Right hindlimb (tissue), 1 donor: ENCODE data around the gene TRPM3.

Experiments
- DNase-seq: peaks from one replicate; pipeline ENCODE4 v3.0.0-alpha.2; 2018

The TRPM3 gene

DNA sequence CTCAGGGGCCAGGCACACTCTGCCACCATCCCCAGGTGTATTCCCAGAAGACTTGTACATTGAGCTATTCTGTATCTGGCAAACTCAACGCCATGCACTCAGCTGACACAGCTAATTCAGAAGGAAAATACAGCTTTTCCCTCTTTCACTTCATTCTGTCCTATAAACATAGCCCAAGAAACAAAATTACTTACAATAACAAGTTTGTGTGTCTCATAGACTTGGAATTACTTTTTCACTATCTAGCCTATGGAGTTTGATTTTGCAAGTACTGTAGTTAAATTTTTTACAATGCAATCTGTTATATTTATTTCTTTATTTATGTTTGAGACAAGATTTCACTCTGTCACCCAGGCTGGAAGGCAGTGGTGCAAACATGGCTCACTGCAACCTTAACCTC lies 581.9 kb downstream of the TRPM3 start:
- DNase-seq: no peak

DNA sequence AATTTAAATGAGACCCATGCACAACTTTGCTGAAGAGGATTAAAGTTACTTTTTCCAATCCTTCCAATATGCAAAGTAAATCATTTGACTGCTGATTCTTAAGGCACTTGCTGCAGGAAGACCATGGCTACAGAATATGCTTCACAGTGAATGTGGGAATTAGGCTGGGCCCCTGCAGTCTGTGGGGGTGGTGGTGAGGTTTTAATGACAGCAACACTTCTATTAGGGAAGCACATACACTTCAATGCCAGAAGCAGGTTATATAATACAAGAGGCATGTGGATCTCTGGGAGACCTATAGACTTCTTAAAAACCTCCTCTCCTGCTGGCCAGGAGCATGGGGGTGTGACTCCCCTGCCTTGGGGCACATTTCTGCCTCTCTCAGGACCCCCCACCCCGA lies 582.4 kb downstream of the TRPM3 start:
- DNase-seq: no peak

DNA sequence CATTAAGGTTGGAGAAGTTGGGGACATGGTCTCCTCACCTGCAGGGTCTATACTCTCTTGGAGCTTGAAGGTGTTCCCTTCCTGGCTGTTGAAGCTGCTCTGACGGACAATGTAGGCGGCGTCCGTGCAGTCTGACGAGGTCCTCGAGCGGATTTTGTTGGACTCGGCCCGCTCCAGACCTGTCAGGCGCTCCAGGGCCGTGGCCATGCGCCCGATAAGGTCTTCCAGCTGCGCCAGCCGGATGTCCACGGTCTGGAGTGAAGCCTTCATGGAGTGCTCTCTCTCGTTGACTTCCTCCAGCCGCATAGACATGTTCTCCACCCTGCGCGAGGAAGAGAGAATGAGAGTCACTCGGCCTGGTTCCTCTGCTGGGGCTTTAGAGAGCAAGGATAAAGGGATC lies 584.3 kb downstream of the TRPM3 start:
- no peak for DNase-seq

DNA sequence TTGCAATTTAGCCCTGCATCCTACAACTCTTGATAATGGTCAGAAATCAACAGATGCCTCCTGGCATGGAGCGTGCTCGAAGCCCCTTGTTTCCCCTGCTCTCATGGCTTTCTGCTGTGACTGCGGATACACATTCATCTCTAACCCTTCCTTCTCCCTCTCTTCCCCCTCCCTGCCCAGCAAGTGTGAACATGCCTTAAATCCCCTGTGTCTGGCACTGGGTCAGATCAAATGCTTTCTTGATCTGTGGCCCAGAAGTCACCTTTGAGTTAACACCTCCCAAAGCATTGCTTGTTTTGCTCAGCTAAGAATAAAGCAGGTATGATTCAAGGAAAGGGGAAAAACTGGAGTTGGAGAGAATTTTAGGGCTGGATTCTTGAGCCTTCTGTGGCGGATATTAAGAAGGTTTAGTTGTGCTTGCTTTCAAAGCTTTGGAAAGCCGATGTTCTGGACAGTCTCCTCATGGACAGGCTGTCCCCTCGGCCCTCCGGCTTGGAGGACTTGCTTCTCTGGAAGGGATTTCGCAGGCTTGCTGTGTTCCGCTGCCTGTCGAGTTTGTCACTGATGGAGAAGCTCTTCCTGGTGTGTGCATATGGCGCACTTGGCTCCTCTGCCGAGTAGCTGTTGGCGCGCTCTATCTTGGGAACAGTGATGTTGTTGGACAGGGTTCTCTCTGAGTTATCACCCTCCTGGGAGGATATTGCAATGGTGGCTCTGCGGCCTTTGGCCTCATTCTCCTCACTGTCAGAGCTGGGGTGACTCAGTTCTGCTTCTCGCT lies 585.7 kb downstream of the TRPM3 start:
- DNase-seq: no peak

DNA sequence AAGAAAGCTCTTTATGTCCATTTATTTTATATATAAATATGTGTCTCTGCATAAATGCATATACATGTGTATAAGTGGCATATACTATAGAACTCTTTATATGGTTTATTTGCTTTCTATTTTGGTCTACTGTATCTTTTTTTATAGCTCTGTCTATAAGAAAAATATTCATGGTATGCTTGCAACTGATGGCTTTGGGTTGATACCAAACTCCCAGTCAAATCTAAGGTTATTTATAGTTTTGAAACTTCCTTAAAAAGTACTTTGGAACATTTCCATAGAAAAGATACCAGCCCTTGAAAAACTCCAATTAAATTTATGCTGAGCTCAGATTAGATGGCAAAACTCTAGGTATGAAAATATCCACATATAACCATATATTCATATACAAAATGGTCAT lies 587.0 kb downstream of the TRPM3 start:
- DNase-seq: no peak

DNA sequence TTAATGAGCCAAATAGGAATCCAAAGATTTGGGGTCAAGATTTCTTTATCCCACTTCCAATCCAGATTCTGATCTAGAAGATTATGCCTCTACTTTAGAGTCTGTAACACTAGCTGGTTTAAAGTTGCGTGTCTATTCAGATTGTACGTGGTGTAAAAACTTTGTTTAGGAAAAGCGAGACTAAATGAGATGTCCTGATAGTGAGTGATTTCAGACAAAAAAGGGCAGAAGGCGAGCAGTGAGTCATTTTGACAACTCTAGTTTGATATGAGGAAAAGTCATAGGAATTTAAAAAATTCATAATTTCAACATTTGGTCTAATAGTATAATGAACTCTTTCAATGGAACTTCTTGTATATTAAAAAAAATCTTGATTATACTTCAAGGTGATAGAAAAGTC lies 587.4 kb downstream of the TRPM3 start:
- DNase-seq: no peak

DNA sequence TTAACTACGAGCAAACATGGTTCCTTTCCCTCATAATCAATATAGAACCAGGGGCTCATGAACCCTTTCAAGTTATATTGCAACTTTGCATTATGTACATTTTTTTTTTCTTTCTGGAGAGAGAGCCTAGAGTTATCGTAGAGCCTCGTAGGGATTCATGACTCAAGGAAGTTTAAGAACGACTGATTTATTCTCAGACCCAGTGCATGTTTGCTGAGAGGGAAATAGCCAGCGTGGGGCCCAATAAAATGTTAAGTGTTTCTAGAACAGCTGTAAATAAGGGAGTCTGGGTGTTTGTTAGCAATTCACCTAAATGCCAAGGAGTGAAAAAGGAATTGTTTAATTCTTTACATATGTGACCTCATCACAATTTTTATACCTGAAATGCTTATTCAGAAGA lies 587.9 kb downstream of the TRPM3 start:
- DNase-seq: no peak

DNA sequence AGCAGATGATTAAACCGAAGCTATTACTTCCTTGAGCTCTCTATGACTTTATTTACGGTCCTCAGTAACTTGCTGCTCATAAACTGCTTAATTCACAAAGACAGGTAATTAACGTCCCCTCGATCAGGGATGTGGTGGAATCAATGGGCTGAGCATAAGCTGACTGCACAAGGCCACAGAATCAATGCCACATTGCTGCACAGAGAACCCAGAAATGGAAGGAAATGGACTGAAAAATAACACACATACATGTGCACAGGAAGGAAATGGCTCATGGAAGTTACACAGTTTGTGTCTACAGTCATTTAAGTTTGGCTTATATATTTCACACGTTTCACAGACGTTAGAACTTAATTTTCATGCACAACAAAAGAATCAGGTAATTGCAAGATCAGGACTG lies 588.7 kb downstream of the TRPM3 start:
- no peak for DNase-seq

DNA sequence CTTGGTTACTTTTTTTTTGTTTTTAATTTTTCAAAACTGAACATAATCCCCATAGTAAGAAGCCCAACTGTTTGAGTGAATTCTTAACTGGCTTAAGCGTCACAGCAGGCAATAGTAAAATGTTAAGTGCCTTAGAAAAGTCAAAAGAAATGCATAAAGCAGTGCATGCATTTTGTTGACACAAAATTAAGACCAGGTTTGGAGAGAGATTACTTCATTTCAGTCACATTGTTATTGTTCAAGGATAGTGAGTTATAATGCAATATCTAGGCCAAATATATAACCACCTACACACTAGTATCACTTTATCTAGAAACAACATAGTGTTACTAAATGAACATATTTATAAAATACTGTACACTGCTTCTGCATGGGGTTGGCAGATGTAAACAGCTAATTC lies 590.1 kb downstream of the TRPM3 start:
- DNase-seq: no peak

DNA sequence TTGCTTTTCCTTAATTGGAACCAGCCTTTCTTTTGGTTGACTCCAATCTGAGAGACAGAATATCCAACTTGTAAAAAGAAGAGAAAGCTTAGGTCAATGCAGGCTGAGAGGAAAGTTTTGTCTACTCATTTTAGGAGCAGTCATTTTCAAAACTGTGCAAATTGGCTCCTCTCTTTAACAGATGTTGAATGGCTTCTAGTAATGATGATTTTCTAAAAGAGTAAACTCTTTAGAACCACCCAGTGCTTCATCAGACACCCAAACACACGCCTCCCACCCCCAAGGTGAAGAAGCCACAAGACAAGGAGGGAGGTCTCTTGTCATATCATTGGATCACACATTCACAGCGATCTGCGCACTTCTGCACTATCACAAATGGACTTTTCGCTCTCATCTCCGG lies 590.7 kb downstream of the TRPM3 start:
- DNase-seq: no peak

DNA sequence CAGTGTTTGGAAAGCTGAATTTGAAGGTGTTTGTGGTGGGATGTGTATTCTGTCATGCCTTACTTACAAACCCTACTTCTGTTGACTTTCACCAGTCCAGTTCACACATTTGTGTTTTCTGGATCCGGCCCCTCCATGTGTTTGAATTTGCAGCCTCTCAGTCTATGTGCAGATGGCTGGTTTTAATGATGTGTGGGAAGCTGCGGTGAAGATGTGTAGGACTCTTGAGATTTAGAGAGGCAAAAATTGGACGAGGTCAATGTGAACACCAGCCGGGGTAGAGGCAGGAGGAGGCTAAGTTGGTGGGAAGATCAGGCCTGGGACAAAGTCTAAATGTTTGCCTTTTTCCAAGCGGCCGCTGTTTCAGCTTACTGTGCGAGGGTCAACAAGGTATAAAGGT lies 591.6 kb downstream of the TRPM3 start:
- no peak for DNase-seq

DNA sequence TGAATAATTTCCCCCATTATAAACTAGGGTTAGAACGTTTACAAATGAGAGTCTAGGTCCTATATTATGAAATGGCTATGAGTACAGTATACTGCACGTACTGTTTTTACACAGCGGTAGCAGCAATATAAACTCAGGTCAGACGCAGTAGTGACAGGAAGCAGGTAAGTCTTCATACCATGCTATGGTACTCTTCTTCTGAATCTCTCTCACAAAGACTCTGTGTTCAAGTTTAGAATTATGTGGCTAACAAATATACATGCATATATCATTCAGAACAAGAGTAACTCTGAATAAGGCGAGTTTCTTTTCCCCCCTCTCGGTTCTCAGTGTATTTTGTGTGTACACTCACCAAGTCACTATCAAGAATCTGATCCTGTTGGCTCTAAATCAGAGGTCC lies 592.0 kb downstream of the TRPM3 start:
- no peak for DNase-seq

DNA sequence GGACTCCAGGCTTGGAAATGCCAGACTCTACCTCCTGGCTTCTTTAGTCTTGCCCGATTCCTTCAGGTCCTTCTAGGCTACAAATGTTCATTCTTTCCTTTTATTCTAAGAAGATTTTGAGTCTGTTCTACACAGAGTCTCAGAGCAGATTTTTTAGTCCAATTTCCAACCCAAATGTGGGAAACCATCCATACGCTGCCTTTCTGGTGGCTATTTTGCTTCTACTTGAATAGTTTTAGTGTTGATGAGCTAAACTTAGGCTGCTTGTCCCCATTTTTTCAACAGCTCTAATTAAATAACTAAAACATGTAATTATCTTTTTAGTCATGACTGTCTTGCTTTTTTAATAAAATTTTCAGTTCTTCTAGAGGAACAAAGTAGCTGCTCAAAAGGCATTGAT lies 594.5 kb downstream of the TRPM3 start:
- DNase-seq: no peak

DNA sequence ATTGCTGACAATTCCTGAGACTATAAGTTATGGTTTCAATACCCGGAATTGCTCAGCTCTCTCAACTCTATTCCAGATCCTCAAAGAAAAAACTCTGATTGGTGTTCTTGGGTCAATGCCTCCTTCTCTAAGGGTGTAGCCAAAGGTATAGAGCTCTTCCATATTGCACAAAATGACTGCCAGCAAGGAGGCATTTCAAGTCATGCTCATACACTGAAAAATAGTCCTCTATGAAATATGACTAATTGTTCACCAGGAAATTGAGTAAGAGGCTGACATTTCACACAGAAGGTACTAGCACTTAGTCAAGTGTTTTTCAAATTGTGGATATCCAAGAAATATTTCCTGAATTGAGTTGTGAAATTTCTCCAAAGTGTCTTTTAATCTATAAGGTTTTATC lies 595.9 kb downstream of the TRPM3 start:
- DNase-seq: no peak

DNA sequence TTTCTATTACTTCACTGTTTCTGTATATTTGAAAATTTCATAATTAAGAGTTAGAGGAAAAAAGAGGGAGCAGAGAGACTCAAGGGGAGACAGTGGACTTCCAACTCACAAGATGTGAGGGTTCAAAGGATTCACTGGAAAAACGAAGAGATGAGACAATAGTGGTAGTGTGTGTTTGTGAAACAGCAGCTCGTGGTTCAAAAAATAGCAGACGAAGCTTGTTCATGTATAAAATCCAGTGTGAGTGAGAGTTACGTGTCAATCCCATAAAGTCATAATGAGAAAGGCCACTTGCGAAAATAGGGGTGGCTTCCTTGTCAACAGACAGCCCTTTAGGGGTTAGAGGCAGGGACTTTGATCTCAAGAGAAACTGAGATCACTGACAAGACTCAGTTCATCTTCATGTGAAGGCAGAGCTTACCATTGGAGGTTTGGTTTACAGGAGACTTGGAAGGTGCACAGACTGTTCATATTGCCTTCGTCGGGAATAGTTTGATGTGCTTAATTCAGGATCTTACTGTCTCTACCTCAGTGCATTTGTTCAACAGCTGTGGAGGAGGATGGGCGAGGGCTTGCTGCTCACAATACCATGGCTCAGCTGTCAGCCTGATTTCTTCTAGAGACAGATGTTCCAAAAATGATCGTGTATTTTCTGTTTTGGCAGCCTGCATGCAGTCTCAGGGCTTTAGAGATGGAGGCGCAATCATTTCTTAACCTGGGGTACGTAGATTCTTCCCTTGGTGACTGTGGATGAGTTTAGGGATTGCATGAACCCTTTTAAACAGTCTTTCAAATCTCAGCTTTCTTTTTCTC lies 601.3 kb downstream of the TRPM3 start:
- DNase-seq: peak; percentile 37

DNA sequence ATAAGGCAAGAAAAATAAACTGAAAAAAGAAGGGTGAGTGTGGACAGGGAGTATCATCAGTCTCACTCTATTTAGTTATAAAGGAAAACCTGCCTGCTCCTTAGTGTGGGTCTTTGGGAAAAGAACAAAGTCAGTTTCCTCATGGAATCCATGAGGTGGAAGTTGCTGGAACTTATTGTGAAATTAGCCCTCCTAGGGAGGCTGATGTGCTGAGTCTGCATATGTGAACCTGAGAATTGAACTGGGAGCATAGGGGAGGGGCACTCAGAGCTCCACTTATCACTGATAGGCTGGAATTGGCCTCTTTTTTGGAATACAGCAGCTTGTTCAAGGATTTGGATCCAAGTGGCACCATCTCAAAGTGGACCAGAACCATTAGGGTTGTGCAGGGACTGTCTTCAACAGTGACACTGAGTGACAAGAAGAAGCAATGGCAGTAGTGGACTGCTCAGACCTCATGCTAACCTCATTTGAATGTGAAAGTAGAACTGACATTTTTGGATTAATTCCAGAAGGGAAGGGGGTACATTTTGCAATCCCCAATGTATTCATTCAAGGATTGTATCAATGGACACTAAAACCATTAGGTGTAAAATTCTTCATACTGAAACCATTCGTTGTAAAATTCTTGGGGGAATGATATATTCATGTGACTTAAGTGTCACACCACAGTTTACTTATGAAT lies 603.4 kb downstream of the TRPM3 start:
- DNase-seq: no peak

DNA sequence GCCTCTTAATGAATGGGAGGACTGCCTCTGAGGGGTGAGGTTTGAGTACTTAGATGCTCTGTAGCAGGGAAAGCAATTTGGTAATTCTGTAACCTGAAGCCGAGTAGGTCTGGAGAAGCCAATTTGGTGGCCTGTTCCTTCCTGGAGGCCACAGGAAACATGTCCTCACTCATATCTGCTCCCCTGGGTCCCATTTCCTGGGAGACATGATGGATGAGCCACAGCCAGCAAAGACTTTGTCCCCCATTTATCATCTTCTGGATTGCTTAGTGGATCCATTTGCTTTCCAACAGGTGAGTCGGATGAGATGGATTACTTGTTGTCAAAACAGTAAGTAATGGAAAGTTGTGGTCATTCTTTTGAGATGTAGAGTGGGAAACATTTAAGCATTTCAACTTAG lies 607.1 kb downstream of the TRPM3 start:
- no peak for DNase-seq

DNA sequence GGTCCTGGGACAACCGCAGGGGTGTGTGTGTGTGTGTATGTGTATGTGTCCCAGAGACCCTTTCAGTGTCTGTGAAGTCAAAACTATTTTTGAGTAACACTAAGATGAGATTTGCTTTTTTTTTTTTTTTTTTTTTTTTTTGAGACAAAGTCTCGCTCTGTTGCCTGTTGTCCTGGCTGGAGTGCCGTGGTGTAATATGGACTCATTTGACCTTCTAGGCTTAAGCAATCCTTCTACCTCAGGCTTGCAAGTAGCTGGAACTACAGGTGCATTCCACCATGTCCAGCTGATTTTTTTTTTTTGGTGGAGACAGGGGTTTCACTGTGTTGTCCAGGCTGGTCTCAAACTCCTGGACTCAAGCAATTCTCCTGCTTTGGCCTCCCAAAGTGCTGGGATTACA lies 609.6 kb downstream of the TRPM3 start:
- DNase-seq: no peak

DNA sequence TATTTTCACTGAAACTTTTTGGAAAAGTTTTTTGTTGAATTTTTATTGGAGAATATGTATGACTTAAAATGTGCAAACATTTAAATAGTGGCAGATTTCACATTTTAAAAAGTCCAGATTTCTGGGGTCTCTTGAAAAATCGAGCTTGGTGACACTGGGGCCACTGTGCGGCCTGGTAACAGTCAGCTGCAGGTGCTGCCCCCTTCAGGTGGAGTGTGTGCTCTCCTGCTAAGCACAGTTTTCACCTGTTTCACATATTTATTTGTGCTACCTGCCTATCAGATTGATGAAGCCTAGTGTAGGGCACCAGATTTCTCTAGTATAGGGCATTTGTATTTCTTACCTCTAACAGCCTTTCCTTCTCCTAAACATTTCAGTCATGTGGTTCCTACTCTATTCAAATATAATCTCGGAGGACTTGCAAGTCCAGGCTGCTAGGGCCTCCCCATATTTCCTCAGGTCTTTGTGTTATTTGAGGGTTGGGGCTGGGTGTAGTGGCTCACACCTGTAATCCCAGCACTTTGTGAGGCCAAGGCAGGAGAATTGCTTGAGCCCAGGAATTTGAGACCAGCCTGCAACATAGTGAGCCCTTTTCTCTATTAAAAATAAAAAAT lies 611.2 kb downstream of the TRPM3 start:
- no peak for DNase-seq

DNA sequence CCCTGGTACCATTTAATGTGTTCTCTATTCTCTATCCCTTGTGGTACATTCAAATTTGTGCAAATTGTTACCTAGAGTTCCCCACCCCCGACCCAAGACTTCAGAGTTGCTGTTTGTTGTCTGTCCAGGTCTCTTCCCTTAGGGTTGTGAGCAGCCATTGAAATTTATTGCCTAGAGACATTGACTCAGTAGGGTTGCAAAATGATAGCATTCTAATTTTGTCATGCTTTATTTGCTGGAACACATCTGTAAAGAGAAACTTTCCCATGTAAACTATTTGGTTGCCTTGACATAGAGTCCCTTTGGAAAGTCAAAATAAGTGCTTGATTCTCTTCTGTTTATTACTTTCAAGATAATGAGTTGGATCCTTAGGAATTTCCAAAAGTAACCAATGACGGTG lies 615.3 kb downstream of the TRPM3 start:
- DNase-seq: no peak

DNA sequence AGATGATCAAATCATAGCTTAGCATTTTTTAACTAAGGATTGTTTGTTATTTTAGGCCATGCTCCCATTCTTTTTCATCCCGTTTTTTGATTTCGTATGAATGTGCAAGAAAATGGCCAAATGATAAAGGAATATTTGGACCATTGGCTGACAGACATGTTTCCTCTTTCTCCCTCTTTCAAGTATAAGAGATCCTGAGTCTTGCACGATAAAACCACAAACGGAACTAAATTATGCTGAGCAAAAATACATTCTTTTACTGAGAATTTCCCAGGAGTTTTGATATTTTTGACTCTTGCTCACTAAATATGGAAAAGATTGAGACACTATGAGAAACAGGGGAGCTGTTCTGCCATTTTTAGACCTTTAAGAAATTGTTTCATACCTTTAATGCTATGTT lies 616.6 kb downstream of the TRPM3 start:
- no peak for DNase-seq

DNA sequence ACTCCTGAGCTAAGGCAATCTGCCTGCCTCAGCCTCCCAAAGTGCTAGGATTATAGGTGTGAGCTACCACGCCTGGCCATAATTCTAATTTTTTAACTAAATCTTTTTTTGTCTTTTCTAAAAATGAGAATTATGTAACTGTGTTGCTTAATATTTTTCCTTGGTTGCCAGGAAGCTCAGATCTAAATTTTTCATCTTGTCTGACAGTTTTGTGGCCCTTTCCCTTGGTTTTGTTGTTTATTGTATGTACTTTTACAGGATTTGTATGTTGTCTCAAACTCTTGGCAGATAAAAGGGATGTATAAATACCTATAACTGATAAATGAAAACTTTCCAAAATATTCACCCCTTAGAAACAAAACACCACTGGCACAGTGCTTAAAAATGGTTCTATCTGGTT lies 618.7 kb downstream of the TRPM3 start:
- no peak for DNase-seq

DNA sequence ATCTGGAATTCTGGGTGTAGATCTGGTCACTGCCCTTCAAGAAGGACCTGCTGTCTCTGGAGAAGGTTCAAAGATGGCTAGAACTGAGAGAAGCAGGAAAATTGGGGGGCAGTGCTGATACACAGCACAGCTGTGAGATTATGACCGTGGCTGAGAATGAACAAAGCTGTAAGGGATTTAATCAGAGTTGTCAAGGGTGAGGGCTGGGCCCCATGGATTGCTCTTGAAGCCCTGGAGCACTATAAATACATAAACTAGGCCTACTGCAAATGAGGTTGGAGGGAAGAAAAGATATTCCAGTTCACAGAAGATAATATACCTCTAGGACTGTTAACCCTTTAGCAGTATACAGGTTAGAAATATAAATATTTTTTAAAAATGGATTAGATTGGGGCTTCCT lies 620.6 kb downstream of the TRPM3 start:
- no peak for DNase-seq

DNA sequence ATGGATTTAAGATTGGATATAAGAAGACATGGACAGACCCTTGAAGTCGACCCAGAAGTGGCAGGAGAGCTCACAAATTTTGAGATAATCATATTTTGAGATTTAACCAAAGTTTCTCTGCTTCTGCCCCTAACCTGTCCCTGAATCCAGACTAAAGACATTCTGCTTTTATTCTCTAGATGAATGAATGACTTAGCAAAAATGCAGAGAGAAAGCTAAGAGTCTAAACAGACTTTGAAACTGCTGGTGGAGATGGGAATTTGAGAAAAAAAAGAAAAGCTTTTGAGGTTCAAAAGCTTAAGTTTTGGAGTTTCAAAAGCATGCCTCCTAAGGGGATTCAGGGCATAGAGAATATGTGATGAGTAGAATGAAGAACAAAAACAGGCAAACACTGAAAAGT lies 621.8 kb downstream of the TRPM3 start:
- no peak for DNase-seq
